ENCODE data around the gene RALBP1.

GRCh38 chr18:9447334-9447733, 28.0 kb upstream of the RALBP1 start:
- TF ChIP-seq REST (IDR thresholded peaks at IDR 0.05; ENCODE audit: low read depth), result no peak
- no peak for TF ChIP-seq CEBPB (IDR thresholded peaks at IDR 0.05)
